NCI-H2081 treated with DMSO at 0.1 percent for 48 hours (cell line): ENCODE results near the gene FLVCR2.

Experiments
- DNase-seq: peaks from one replicate; lab custom pipeline; 2025; lab: John Stamatoyannopoulos, UW

The FLVCR2 gene

GRCh38 chr14:75578102-75578785, at the start of gene FLVCR2:
Gene FLVCR2 (plus strand): TSS chr14:75578620. CDS start chr14:75578973, 353 bp downstream.
- no peak for DNase-seq

GRCh38 chr14:75531256-75531655, 47.2 kb upstream of the FLVCR2 start:
- no peak for DNase-seq

- DNase-seq: no peak
These were observed 46.6 kb upstream of the FLVCR2 start for GRCh38 chr14:75531660-75532317.

- no peak for DNase-seq
These were observed 44.4 kb upstream of the FLVCR2 start for GRCh38 chr14:75533791-75534555.

GRCh38 chr14:75535164-75535898, 43.1 kb upstream of the FLVCR2 start:
- no peak for DNase-seq

- no peak for DNase-seq
These were observed 41.3 kb upstream of the FLVCR2 start for GRCh38 chr14:75537071-75537470.

GRCh38 chr14:75539162-75539560, 39.3 kb upstream of the FLVCR2 start:
- no peak for DNase-seq

GRCh38 chr14:75539561-75540478, 38.6 kb upstream of the FLVCR2 start:
- DNase-seq: no peak

- no peak for DNase-seq
These were observed 38.0 kb upstream of the FLVCR2 start for GRCh38 chr14:75540479-75540851.

GRCh38 chr14:75542588-75543091, 35.8 kb upstream of the FLVCR2 start:
- no peak for DNase-seq

GRCh38 chr14:75543253-75543652, 35.2 kb upstream of the FLVCR2 start:
- DNase-seq: no peak

- DNase-seq: no peak
These were observed 34.6 kb upstream of the FLVCR2 start for GRCh38 chr14:75543786-75544185.

- DNase-seq: no peak
These were observed 32.5 kb upstream of the FLVCR2 start for GRCh38 chr14:75545907-75546306.

- DNase-seq: no peak
These were observed 30.7 kb upstream of the FLVCR2 start for GRCh38 chr14:75547552-75548250.

- DNase-seq: no peak
These were observed 29.9 kb upstream of the FLVCR2 start for GRCh38 chr14:75548544-75548943.

- DNase-seq: no peak
These were observed 29.3 kb upstream of the FLVCR2 start for GRCh38 chr14:75549169-75549568.

- no peak for DNase-seq
These were observed 27.4 kb upstream of the FLVCR2 start for GRCh38 chr14:75551021-75551420.

- DNase-seq: no peak
These were observed 25.3 kb upstream of the FLVCR2 start for GRCh38 chr14:75553157-75553556.

- DNase-seq: no peak
These were observed 24.6 kb upstream of the FLVCR2 start for GRCh38 chr14:75553761-75554364.

- DNase-seq: no peak
These were observed 23.9 kb upstream of the FLVCR2 start for GRCh38 chr14:75554482-75554881.
